ENCODE results near the gene FHL3.
"Not testable (repeated sequence)": the region's sequence is repeated elsewhere in the genome, so short reads cannot be mapped to it uniquely, and the experiment has no call there.

GRCh38 chr1:37975083-37975482 lies 30.2 kb downstream of the FHL3 start:
- TF ChIP-seq CTCF (IDR thresholded peaks at IDR 0.05; ENCODE audit: extremely low read depth in 1 of 2, insufficient read depth in 1 of 2, low read depth in 1 of 2, low read length in 2 of 2): peak; percentile 49 to 56
- not testable (repeated sequence) for TF ChIP-seq POLR2AphosphoS5 (IDR thresholded peaks at IDR 0.05; ENCODE audit: insufficient read depth, low read depth, low read length); EZH2 (IDR thresholded peaks at IDR 0.05; ENCODE audit: borderline replicate concordance, low read depth, low read length, severe bottlenecking); GATA2 (IDR thresholded peaks at IDR 0.05; ENCODE audit: insufficient read depth, insufficient read length, low read depth, low read length)
